ENCODE results near the gene PIGU.
"Not testable (repeated sequence)": the region's sequence is repeated elsewhere in the genome, so short reads cannot be mapped to it uniquely, and the experiment has no call there.

Gene PIGU

GRCh38 chr20:34706302-34706875 lies 29.5 kb upstream of the PIGU start:
- no peak for DNase-seq

- DNase-seq, result peak; percentile 18
Measured at GRCh38 chr20:34705397-34706301, 28.8 kb upstream of the PIGU start.

- DNase-seq, result no peak
Measured at GRCh38 chr20:34705008-34705396, 28.1 kb upstream of the PIGU start.

DNA sequence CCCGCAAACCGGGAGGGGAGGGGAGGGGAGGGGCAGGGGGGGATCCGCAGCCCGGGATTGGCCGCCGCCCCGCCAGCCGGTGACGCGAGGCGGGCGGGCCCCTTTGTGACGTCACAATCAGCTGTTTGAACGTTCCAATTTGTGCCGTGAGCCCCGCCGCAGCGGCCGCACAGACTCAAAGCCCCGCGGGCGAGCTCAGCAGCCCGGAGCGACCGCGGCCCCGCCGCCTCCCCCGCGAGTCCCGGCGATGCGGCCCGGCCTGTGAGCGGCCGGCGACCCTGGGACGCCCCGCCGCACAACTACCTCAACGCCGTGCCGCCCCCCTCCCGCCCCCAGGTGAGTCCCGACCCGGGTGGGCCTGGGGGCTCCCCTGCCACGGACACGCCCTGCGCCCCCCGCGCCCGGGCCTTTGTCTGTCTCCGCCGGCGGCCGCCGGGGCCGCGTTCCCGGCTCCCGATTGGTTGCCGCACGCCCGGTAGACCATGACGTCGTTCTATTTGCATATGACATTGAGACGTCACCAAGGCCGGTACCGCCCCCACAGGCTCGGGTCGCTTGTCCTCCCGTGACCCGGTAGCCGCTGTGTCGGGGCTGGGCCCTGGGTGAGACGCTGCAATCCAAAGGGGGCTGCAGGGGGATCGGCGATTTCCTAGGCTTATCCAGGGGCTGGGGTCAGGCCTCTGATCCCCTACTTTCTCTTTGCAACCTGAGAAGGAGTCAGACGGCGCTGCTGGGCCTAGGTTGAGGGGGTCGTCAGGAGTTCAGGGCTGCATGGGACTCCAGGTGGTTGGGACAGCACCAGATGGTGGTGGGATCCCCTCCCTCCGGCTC lies 27.5 kb upstream of the PIGU start, which contains the start of gene TP53INP2:
TSS of gene TP53INP2 (plus strand) at position 168 of the 831 bp plus-strand sequence. CDS start 4,396 bp downstream, outside the sequence.
- peak; percentile 87 for DNase-seq

- DNase-seq, result no peak
Measured at GRCh38 chr20:34703424-34704176, 26.7 kb upstream of the PIGU start.

- no peak for DNase-seq
Measured at GRCh38 chr20:34703061-34703423, 26.1 kb upstream of the PIGU start.

- DNase-seq, result no peak
Measured at GRCh38 chr20:34701405-34702085, 24.7 kb upstream of the PIGU start.

- DNase-seq, result no peak
Measured at GRCh38 chr20:34693414-34693813, 16.5 kb upstream of the PIGU start.

GRCh38 chr20:34691838-34692237 lies 14.9 kb upstream of the PIGU start:
- DNase-seq, result no peak

DNA sequence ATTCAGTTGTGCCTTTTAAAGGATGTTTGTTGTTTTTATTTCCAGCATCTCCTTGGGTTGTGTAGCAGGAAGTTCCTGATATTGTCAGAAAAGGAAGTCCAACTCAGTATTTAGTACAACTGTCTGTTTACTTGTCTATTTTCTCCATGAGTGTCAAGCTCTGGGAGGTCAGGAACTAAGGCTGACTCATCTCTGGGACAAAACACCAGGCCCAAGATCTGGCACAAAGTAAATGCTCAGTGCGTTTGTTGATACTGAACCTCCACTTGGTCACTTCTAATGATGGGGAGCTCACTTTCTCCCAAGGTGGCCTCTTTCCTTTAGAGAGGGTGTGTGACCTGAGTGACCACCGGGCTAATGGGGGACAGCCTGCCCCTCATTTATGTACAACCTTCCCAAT lies 12.6 kb upstream of the PIGU start:
- DNase-seq, result no peak

GRCh38 chr20:34683667-34684066 lies 6.8 kb upstream of the PIGU start:
- no peak for DNase-seq

DNA sequence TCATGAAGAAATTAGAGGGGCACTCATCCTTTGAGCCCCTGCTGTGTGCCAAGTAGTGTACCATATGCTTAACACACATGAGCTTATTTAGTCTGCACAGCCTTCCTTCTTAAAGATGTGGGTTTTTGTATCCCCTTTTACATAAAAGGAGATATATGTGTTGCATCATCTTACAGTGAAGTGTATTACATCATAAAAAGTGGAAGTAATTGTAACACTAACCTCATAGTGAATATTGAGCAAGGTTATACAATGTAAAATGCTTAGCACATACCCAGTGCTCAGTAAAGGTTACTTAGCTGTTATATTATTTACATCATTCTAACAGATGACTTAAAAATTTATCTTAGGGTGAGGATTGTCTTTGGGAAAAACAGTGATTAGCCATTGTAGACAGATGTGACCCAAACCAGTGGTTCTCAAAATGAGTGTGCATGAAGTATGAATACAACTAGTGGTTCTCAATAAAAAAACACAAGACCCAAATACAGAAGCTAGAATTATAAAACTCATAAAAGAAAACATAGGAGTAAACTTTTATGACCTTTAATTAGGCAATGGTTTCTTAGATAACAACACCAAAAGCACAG lies 3.8 kb upstream of the PIGU start:
- no peak for DNase-seq

GRCh38 chr20:34675993-34676641 lies 775 bp downstream of the PIGU start:
- no peak for DNase-seq

DNA sequence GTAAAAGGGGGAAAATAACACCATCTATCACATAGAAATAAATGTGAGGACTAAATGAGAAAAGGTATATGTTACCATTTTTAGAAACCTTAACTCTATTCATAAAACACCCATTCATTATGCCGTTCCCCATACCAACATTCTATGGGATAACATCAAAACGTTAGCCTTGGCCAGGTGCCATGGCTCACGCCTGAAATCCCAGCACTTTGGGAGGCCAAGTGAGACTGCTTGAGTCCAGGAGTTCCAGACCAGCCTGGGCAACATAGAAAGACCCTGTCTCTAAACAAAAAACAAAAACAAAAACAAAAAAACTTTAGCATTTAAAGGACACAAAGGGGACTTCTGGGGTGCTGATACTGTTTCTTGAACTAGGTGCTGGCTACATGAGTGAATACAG lies 1.3 kb downstream of the PIGU start:
- no peak for DNase-seq

- no peak for DNase-seq
Measured at GRCh38 chr20:34673412-34673811, 3.5 kb downstream of the PIGU start.

DNA sequence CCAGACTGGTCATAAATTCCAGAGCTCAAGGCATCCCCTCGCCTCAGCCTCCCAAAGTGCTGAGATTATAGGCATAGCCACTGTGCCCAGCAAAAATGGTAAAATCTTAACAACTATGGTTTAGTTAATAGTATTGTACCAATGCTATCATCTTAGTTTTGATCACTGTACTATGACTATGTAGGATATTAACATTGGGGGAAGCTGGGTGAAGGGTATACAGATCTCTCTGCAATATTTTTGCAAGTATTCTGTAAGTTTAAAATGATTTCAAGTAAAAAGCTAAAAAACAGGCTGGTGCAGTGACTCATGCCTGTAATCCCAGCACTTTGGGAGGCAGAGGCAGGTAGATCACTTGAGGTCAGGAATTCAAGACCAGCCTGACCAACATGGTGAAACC lies 7.8 kb downstream of the PIGU start:
- DNase-seq, result no peak

- not testable (repeated sequence) for DNase-seq
Measured at GRCh38 chr20:34664751-34665150, 12.1 kb downstream of the PIGU start.

GRCh38 chr20:34663213-34663943 lies 13.5 kb downstream of the PIGU start:
- DNase-seq, result no peak

DNA sequence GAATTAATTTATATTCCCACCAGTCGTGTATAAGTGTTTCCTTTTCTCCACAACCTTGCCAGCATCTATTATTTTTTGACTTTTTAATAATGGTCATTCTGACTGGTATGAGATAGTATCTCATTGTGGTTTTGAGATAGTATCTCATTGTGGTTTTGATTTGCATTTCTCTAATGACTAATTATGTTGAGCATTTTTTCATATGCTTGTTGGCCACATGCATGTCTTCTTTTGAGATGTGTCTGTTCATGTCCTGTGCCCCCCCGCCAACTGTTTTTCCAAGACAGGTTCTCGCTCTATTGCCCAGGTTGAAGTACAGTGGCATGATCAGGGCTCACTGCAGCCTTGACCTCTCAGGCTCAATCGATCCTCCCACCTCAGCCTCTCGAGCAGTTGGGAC lies 15.1 kb downstream of the PIGU start:
- not testable (repeated sequence) for DNase-seq

- DNase-seq, result not testable (repeated sequence)
Measured at GRCh38 chr20:34658654-34659053, 18.2 kb downstream of the PIGU start.
